ENCODE data around the gene CDK15.

CDK15 gene

GRCh38 chr2:201879996-201880395 is 73.7 kb downstream of the CDK15 start:
- DNase-seq: no peak

GRCh38 chr2:201880579-201880978 is 74.2 kb downstream of the CDK15 start:
- DNase-seq: no peak

DNA sequence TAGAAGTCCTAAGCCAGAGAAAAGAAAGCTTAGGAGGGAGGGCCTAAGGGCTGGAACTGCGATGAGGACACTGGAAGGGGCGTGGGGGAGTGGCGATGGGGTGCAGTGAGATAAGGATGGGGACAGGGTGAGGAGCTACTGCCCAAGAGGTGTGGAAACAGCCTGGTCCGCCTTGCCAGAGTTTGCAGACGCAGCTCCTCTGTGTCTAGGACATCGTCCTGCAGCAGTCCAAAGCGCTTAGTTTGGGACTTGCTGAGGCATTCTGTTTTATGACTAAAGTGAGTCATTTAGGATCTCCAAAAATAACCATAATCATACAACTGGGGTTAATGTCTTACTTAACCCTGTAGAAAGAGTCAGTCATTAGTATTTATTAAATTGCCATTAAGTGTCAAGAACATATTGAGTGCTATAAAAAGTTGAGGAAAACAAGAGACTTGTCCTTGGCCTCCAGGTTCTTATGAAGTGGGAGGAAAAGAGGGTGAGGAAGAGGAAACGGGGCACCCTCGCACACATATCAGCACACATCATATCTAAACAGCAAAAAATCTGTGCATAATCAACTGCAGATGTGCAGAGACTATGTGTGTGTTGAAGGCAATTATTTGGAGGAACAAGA is 74.8 kb downstream of the CDK15 start:
- no peak for DNase-seq

- DNase-seq: no peak
These were observed 75.4 kb downstream of the CDK15 start for GRCh38 chr2:201881741-201882140.

- DNase-seq: peak; percentile 17
These were observed 76.2 kb downstream of the CDK15 start for GRCh38 chr2:201882353-201883090.

DNA sequence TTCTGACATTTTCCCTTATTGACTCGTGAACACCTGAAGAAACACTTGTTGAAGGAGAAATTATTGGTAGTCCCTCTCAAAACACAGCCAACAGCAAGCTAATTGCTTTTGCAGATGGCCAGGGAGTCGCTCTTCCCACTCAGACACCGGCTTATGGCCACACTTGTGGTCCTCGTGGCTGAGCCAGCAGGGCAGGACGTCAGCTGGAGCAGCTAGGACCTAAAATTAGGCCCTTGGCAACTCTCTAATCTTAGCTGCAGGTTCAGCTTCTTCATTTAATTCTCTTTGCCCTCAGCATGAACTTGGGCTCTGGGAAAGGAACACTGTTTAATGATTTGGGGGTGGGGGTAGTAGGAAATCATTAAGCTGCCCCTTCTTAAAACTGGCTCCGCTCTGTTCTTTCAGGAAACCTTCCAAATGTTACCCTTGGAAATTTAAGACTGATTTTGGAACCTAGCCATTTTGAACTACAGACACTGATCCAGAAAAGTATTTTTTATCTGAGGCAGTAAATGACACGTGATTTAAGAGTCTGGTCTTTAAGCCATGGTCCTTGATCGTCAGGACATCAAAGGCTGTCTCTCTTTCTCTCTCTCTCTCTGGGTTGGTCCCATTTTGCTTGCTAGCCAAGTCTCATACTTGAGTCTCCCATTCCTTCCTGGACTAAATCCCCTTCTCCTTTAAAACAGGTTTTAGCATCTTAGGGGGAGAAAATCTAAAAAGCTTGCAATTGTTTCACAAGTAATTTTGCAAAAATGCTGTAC is 77.5 kb downstream of the CDK15 start:
- DNase-seq: no peak

- DNase-seq: no peak
These were observed 80.2 kb downstream of the CDK15 start for GRCh38 chr2:201886504-201886903.

- no peak for DNase-seq
These were observed 81.6 kb downstream of the CDK15 start for GRCh38 chr2:201887773-201888425.

DNA sequence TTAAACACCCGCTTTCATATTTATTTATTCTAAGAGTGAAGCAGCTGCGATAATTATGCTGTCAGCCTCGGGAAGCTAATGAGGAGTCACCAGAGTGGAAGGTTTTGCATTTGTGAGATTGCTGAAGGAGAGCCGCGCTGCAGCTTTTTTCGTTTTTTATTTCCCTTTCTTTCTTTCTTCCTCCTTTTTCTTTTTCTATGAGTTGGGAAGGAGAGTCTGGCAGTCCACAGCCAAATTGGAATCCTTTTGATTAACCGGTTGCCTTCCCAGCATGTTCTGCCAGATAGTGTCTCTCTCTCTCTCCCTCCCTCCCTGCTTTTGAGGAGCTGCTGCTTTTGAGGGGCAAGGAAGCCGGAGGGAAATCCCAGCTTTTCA is 82.1 kb downstream of the CDK15 start:
- DNase-seq: no peak

DNA sequence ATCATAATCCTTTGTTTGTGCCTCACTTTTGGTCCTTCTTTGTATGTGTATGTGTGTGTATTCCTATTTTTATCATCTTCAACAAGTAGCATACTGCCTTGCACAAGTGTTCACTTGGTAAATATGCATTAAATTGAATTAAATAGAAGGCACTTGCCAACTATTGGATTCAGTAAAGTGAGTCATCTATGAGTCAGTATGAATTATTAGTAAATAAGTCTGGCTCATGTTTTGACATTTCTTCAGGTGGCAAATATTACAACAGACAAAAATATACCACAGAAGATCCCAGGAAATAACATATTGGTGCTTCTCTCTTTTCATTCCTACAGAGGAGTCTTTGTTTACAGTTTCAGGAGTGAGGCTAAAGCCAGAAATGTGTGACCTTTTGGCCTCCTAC is 84.1 kb downstream of the CDK15 start:
- no peak for DNase-seq

GRCh38 chr2:201891676-201892075 is 85.3 kb downstream of the CDK15 start:
- DNase-seq: no peak

- no peak for DNase-seq
These were observed 86.2 kb downstream of the CDK15 start for GRCh38 chr2:201892516-201892915.

DNA sequence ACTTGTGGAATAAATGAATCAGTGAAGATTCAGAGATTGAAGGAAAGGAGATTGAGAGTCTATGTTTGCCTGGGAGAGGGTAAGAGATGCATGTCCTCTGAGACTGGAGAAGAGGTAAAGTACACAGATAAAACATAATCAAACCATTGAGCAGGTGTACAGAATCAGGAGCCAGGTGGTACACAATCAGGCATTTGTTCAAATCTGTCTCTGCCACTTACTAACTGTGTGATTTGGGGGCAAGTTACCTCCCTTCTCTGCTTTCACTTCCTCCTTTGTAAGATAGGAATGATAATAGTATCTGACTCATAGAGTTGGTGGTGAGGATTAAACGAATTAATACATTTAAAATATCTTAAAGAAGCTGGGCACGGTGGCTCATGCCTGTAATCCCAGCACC is 94.0 kb downstream of the CDK15 start:
- no peak for DNase-seq

DNA sequence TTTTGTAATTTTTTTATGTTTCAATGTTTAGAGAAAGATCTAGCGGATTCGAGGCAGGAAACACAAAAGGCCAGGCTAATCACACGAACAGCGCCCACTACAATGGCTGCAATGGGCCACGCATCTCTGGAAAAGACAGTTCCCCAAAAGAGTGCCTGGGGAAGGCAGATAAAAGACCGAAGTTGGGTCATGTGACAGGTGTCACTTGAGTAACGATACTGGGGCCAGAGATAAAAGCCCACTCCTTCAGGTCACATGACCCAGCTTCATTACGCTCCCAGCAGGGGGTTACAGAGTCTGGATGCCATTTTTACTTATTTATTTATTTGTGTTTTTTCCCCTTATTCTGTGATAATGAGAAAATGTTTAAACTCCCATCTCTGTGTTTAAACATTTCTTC is 95.4 kb downstream of the CDK15 start:
- DNase-seq: no peak

- DNase-seq: no peak
These were observed 98.4 kb downstream of the CDK15 start for GRCh38 chr2:201904538-201905420.

- DNase-seq: no peak
These were observed 100.6 kb downstream of the CDK15 start for GRCh38 chr2:201906777-201907562.

GRCh38 chr2:201907563-201907881 is 101.2 kb downstream of the CDK15 start:
- DNase-seq: no peak

- DNase-seq: no peak
These were observed 102.6 kb downstream of the CDK15 start for GRCh38 chr2:201908901-201909300.

- DNase-seq: no peak
These were observed 103.0 kb downstream of the CDK15 start for GRCh38 chr2:201909348-201909747.

- DNase-seq: no peak
These were observed 103.6 kb downstream of the CDK15 start for GRCh38 chr2:201909961-201910361.

DNA sequence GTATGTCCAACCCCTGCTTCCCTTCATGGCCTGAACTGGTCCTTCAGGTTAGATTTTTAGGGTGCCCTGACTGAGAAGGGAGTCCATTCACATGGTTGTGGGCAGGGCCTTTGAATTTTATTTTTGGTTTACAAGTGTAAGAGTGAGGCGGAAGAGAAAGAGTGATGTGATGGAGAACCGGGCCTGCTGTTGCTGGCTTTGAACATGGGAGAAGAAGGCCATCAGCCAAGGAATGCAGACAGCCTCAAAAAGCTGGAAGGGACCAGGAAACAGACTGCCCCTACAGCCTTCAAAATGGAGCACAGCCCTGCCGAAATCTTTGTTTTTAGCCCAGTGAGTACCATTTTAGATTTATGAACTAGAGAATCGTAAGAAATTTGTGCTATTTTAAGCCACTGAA is 105.0 kb downstream of the CDK15 start:
- DNase-seq: no peak

GRCh38 chr2:201913201-201913600 is 106.9 kb downstream of the CDK15 start:
- DNase-seq: no peak
